GM10248 (cell line): ENCODE data around the gene NIFK.
"Not testable (repeated sequence)": the region's sequence is repeated elsewhere in the genome, so short reads cannot be mapped to it uniquely, and the experiment has no call there.

Experiments used
- CTCF ChIA-PET: fragments of 300-600 bp; sonication (Branson Sonifier 250); formaldehyde crosslinking; extraction: SDS; loops from one replicate; lab custom pipeline; 2021; ENCODE audit warnings: antibody characterized with exemption; lab: Yijun Ruan, JAX
- POLR2A ChIA-PET: fragments of 350-650 bp; sonication (Branson Sonifier 250); formaldehyde crosslinking; extraction: SDS; loops from one replicate; lab custom pipeline; 2020; ENCODE audit warnings: antibody characterized with exemption; lab: Yijun Ruan, JAX
- DNase-seq: peaks from one replicate; pipeline ENCODE4 v3.0.0; 2012; ENCODE audit errors: extremely low spot score
- TF ChIP-seq, protein P1 (sequence below): IDR thresholded peaks from 2 replicates; pipeline ENCODE4 v1.5.1; 2012; ENCODE audit warnings: mild to moderate bottlenecking, low read depth; ENCODE audit errors: extremely low read depth, missing control alignments, control extremely low read depth

Gene NIFK

DNA sequence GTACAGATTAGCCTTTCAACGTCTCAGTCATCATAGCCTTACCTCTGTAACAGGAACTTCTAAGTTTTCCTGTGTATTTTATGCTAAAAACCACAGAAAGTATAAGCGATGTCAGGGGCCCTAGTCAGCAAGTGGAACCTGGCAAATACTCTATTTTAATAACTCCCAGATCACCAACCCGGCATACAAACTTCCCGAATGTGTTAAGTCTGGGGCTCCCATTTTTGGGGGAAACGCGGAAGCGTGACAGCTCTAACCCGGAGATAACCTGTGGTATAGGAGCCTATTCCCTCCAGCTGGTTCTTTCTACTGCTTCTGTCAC lies 574 bp downstream of the NIFK start:
- no peak for DNase-seq
- ChIA-PET CTCF (interaction anchor here (1.0 to 3.0 kb wide), 4 partner anchors 11 to 334 kb away, joined by 3 to 9 read pairs (median 4); no protein-coding TSS in a partner anchor), POLR2A (interaction anchor here (0.6 to 2.9 kb wide), 4 partner anchors 79 to 205 kb away, joined by 4 to 15 read pairs (median 8); partner anchors contain the start of gene RNU4ATAC)
- TF ChIP-seq, protein P1, sequence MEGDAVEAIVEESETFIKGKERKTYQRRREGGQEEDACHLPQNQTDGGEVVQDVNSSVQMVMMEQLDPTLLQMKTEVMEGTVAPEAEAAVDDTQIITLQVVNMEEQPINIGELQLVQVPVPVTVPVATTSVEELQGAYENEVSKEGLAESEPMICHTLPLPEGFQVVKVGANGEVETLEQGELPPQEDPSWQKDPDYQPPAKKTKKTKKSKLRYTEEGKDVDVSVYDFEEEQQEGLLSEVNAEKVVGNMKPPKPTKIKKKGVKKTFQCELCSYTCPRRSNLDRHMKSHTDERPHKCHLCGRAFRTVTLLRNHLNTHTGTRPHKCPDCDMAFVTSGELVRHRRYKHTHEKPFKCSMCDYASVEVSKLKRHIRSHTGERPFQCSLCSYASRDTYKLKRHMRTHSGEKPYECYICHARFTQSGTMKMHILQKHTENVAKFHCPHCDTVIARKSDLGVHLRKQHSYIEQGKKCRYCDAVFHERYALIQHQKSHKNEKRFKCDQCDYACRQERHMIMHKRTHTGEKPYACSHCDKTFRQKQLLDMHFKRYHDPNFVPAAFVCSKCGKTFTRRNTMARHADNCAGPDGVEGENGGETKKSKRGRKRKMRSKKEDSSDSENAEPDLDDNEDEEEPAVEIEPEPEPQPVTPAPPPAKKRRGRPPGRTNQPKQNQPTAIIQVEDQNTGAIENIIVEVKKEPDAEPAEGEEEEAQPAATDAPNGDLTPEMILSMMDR, result no peak

DNA sequence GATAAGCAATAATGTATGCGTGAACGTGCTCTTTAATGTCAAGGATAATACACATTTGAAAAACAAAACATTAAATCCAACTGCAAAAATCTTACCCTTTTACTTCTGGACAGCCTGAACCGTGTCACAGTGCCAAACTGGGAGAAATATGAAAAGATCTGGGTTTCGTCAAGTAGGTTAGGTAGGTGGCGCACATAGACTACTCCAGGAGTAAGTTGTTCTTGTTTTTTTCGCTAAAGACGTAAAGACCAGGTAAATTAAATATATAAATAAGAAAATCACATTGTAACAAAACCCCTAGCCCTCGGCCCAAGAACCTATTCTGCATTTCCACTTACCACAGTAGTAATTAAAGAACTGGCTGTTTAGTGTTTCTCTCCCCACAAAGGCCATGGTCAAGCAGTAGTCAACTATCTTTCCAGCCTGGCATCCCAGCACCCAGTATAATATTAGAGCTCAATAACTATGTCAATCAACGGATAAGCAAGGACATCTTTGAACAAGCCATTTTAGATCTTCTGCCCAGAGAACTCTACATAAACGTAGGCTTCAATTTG lies 1.1 kb downstream of the NIFK start:
- ChIA-PET CTCF (interaction anchor here (1.1 to 3.0 kb wide), 3 partner anchors 10 to 333 kb away, joined by 3 to 9 read pairs (median 4); no protein-coding TSS in a partner anchor), POLR2A (interaction anchor here (1.6 to 2.9 kb wide), 2 partner anchors 86 to 205 kb away, joined by 4 to 15 read pairs; partner anchors contain the start of gene RNU4ATAC)
- TF ChIP-seq, protein P1, result peak; percentile 23
- no peak for DNase-seq

DNA sequence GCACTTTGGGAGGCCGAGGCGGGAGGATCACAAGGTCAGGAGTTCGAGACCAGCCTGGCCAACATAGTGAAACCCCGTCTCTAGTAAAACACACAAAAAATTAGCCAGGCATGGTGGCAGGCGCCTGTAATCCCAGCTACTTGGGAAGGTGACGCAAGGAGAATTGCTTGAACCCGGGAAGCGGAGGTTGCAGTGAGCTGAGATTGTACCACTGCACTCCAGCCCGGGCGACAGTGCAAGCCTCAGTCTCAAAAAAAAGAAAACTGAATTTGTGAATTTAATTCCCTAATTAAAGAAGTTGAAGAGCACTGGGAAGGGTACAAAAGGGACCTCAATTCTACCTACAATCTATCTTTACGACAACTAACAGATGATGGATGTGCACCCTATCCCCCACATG lies 2.1 kb downstream of the NIFK start:
- CTCF ChIA-PET, result interaction anchor here (1.4 to 3.0 kb wide), 1 partner anchor 332 kb away, joined by 4 to 9 read pairs; no protein-coding TSS in a partner anchor
- POLR2A ChIA-PET, DNase-seq: not testable (repeated sequence)

DNA sequence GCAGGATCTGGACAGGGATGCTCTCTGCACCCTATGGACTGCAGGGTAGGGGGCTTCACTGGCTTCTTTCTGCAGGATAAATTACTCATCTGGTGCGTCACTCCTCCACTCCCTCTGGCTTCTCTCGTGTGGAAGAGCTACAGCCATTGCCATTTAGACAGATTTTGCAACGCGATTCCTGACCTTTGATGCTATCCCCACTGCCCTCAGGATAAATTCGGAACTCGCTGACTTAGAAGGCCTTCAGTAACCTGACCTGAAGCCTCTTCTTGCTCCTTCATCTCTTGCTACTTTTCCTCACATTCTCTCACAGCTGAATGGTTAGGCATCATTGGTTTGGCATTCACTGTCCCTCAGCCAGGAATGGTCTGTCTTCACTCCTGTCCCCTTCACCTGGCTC lies 5.3 kb downstream of the NIFK start:
- TF ChIP-seq, protein P1, result no peak
- ChIA-PET CTCF (interaction anchor here (1.3 to 1.4 kb wide), 2 partner anchors 11 to 19 kb away, joined by 3 read pairs; no protein-coding TSS in a partner anchor), POLR2A (no interaction called here)
- no peak for DNase-seq

DNA sequence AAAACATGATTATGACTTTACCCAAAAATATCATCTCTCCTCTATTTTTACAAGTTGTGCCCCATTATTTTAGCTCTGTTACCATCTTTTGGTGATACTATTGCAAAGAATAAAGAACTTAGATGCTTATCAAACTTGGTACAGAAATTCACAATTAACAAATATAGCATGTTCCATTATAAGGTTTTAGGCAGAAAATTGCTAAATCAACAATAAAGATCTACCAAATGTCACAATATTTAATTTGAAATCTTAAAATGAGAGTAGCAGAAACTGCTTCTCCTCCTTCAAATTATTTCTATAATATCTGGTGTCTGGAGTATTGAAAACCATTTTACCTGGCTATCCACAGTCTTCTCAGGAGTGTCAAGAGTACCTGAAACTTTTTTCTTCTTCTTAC lies 8.7 kb downstream of the NIFK start:
- ChIA-PET CTCF (interaction anchor here (1.1 to 1.5 kb wide), 2 partner anchors 15 to 197 kb away, joined by 3 read pairs; partner anchors contain the start of gene RNU4ATAC), POLR2A (no interaction called here)
- TF ChIP-seq, protein P1, result no peak
- DNase-seq, result no peak

DNA sequence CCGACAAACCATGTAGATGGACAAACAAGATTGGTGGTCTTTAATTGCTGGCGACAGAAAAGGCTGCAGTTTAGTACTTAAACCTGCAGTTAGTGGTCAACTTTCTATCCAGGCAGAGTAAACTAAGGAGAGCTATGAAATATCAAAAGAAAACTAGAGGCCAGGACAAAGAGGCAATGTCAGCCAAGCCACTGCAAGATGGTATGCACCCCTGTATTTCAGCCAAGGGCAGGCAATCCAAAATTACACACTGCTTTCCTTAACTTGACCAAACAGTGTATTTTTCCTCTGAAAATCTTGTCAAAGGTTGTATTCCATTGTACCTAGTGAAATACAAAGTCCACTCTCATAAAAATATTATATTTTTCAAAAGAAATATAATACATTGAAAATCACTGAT lies 9.3 kb downstream of the NIFK start:
- no peak for DNase-seq
- TF ChIP-seq, protein P1, result no peak
- ChIA-PET POLR2A (no interaction called here), CTCF (interaction anchor here (1.5 kb wide), 1 partner anchor 15 kb away, joined by 3 read pairs; no protein-coding TSS in a partner anchor)

DNA sequence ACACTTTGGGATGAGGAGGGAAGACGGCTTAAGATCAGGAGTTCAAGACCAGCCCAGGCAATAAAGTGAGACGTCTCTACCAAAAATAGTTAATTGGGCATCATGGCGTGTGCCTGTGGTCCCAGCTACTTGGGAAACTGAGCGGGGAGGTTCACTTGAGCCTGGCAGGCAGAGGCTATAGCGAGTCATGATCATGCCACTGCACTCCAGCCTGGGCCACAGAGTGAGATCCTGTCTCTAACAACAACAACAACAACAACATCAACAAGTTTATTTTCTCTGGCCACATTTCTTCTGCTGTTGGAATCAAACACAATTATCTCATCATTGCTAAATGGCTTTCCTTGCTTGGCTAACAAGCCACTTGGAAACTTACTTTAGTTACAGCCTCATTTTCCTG lies 13.4 kb downstream of the NIFK start:
- DNase-seq, result no peak
- CTCF ChIA-PET, result no interaction called here
- POLR2A ChIA-PET, result no interaction called here
- TF ChIP-seq, protein P1, result no peak
